Neural progenitor cell (in vitro differentiated cells): ENCODE measurements around the gene ZMYND11. TPM values are rescaled to one million over a fixed set of nuclear protein-coding genes. Genes with fewer than 3 reads are reported as not detected.

ENCODE experiments used
- DNase-seq: peaks from one replicate; pipeline ENCODE4 v3.0.0-alpha.2; 2016; ENCODE audit warnings: low spot score
- H2AFZ ChIP-seq: fragments of 200-600 bp; sonication (generic); replicated peaks from 2 replicates; pipeline ENCODE4 v1.6.1; 2016; ENCODE audit warnings: antibody characterized with exemption
- H3F3A ChIP-seq: fragments of 200-600 bp; sonication (generic); 2 replicates; pipeline ENCODE4 v1.6.1; 2016; ENCODE audit warnings: antibody characterized with exemption, low read depth
- H3K27ac ChIP-seq: fragments of 200-600 bp; sonication (generic); 2 replicates; pipeline ENCODE4 v1.5.1; 2016; ENCODE audit warnings: mild to moderate bottlenecking
- H3K27me3 ChIP-seq: fragments of 200-600 bp; sonication (generic); 2 replicates; pipeline ENCODE4 v1.6.1; 2016; ENCODE audit warnings: mild to moderate bottlenecking, moderate library complexity
- H3K36me3 ChIP-seq: fragments of 200-600 bp; sonication (generic); 2 replicates; pipeline ENCODE4 v1.5.1; 2016
- H3K4me1 ChIP-seq: fragments of 200-600 bp; sonication (generic); 2 replicates; pipeline ENCODE4 v1.6.1; 2016; ENCODE audit warnings: mixed run types
- H3K4me2 ChIP-seq: fragments of 200-600 bp; sonication (generic); 2 replicates; pipeline ENCODE4 v1.6.1; 2016
- H3K4me3 ChIP-seq: fragments of 200-600 bp; sonication (generic); 2 replicates; pipeline ENCODE4 v1.5.1; 2016
- H3K79me2 ChIP-seq: fragments of 200-600 bp; sonication (generic); 2 replicates; pipeline ENCODE4 v1.6.1; 2016; ENCODE audit warnings: low read depth
- H3K9ac ChIP-seq: fragments of 200-600 bp; sonication (generic); 2 replicates; pipeline ENCODE4 v1.6.1; 2016
- H3K9me3 ChIP-seq: fragments of 200-600 bp; sonication (generic); 2 replicates; pipeline ENCODE4 v1.5.1; 2016; ENCODE audit warnings: low read depth
- H4K20me1 ChIP-seq: fragments of 200-600 bp; sonication (generic); 2 replicates; pipeline ENCODE4 v1.6.1; 2016; ENCODE audit warnings: low read depth
- H3K27ac Mint-ChIP-seq: 3 replicates; pipeline ENCODE4 v1.8.0; 2021; ENCODE audit warnings: mixed read lengths
- H3K27me3 Mint-ChIP-seq: 2 replicates; pipeline ENCODE4 v1.8.0; 2022; ENCODE audit warnings: low read depth, mild to moderate bottlenecking, inconsistent platforms, moderate library complexity, mixed read lengths; ENCODE audit not compliant: insufficient read depth
- H3K36me3 Mint-ChIP-seq: 3 replicates; pipeline ENCODE4 v1.8.0; 2021; ENCODE audit warnings: mixed read lengths
- H3K4me1 Mint-ChIP-seq: 3 replicates; pipeline ENCODE4 v1.8.0; 2021; ENCODE audit warnings: mixed read lengths
- H3K4me3 Mint-ChIP-seq: 3 replicates; pipeline ENCODE4 v1.8.0; 2021; ENCODE audit warnings: mild to moderate bottlenecking, moderate library complexity, mixed read lengths
- H3K9me3 Mint-ChIP-seq: 3 replicates; pipeline ENCODE4 v1.8.0; 2020; ENCODE audit warnings: mixed read lengths
- CTCF ChIP-seq: fragments of 200-600 bp; sonication (generic); IDR thresholded peaks from 2 replicates; pipeline ENCODE4 v1.5.1; 2017; ENCODE audit warnings: antibody characterized with exemption, mild to moderate bottlenecking
- EZH2 ChIP-seq: fragments of 200-600 bp; sonication (generic); IDR thresholded peaks from 2 replicates; pipeline ENCODE4 v1.6.1; 2017; ENCODE audit warnings: antibody characterized with exemption, mild to moderate bottlenecking, moderate library complexity
- EZH2phosphoT487 ChIP-seq: fragments of 200-600 bp; sonication (generic); IDR thresholded peaks from 2 replicates; pipeline ENCODE4 v1.6.1; 2017; ENCODE audit warnings: antibody characterized with exemption
- total RNA-seq: library from RNA; depleted of rRNA; stranded (reverse); fragments of >200 nt; gene quantifications from 2 replicates; pipeline ENCODE4 v1.2.3, GENCODE V29; 2015; ENCODE audit warnings: low replicate concordance

The ZMYND11 gene
- total RNA-seq, 1 donor from 2014 or later, result 59.5 TPM

- Mint-ChIP-seq H3K4me3 (no peak overlapping the region), H3K36me3 (no peaks in the 10 kb centered on the region), H3K27ac (no peak overlapping the region), H3K27me3 (peaks cover 11% of the 10 kb centered on the region), H3K4me1 (peaks cover 15% of the 10 kb centered on the region), H3K9me3 (no peaks in the 10 kb centered on the region)
- DNase-seq, result no peak
- no peaks in the 10 kb centered on the region for H4K20me1 ChIP-seq
- H3K27me3 ChIP-seq, result no peaks in the 10 kb centered on the region
- no peaks in the 10 kb centered on the region for H3K9me3 ChIP-seq
- H3K36me3 ChIP-seq, result no peaks in the 10 kb centered on the region
- H3K27ac ChIP-seq, result no peak overlapping the region
- no peak overlapping the region for H3K4me3 ChIP-seq
- H3F3A ChIP-seq, result no peaks in the 10 kb centered on the region
- peaks cover 7% of the 10 kb centered on the region for H3K4me1 ChIP-seq
- H3K9ac ChIP-seq, result no peak overlapping the region
- TF ChIP-seq EZH2 (no peak), CTCF (no peak), EZH2phosphoT487 (no peak)
- no peak overlapping the region for H2AFZ ChIP-seq
- no peak overlapping the region for H3K4me2 ChIP-seq
- H3K79me2 ChIP-seq, result no peaks in the 10 kb centered on the region
Measured at GRCh38 chr10:266974-267425, 131.7 kb downstream of the ZMYND11 start.

- Histone ChIP-seq H3K36me3 (no peaks in the 10 kb centered on the region), H3K4me3 (no peak overlapping the region), H3K27ac (no peak overlapping the region), H3K79me2 (no peaks in the 10 kb centered on the region), H2AFZ (no peak overlapping the region), H3K9ac (no peak overlapping the region), H3K4me2 (no peak overlapping the region), H3K27me3 (no peaks in the 10 kb centered on the region), H3F3A (no peaks in the 10 kb centered on the region), H3K9me3 (no peaks in the 10 kb centered on the region), H3K4me1 (peaks cover 7% of the 10 kb centered on the region), H4K20me1 (no peaks in the 10 kb centered on the region)
- Mint-ChIP-seq H3K4me1 (peaks cover 19% of the 10 kb centered on the region), H3K4me3 (no peak overlapping the region), H3K36me3 (no peaks in the 10 kb centered on the region), H3K9me3 (no peaks in the 10 kb centered on the region), H3K27ac (no peak overlapping the region), H3K27me3 (peaks cover 11% of the 10 kb centered on the region)
- no peak for DNase-seq
- TF ChIP-seq EZH2phosphoT487 (no peak), EZH2 (no peak), CTCF (no peak)
Measured at GRCh38 chr10:267705-268104, 132.4 kb downstream of the ZMYND11 start.

- Histone ChIP-seq H3K4me3 (no peak overlapping the region), H2AFZ (no peak overlapping the region), H4K20me1 (no peaks in the 10 kb centered on the region), H3K9ac (no peak overlapping the region), H3F3A (no peaks in the 10 kb centered on the region), H3K27ac (no peak overlapping the region), H3K4me2 (peak overlapping the region; percentile 11), H3K4me1 (peaks cover 7% of the 10 kb centered on the region), H3K9me3 (no peaks in the 10 kb centered on the region), H3K36me3 (no peaks in the 10 kb centered on the region), H3K27me3 (no peaks in the 10 kb centered on the region), H3K79me2 (no peaks in the 10 kb centered on the region)
- H3K4me3 Mint-ChIP-seq, result no peak overlapping the region
- peak overlapping the region; percentile 21 for H3K27ac Mint-ChIP-seq
- no peak for DNase-seq
- no peaks in the 10 kb centered on the region for H3K9me3 Mint-ChIP-seq
- TF ChIP-seq EZH2 (no peak), EZH2phosphoT487 (no peak), CTCF (no peak)
- H3K36me3 Mint-ChIP-seq, result no peaks in the 10 kb centered on the region
- peaks cover 9% of the 10 kb centered on the region for H3K27me3 Mint-ChIP-seq
- peaks cover 20% of the 10 kb centered on the region for H3K4me1 Mint-ChIP-seq
Measured at GRCh38 chr10:269440-270074, 134.3 kb downstream of the ZMYND11 start.
